ENCODE results near the gene ZMYND19.
"Not testable (repeated sequence)": the region's sequence is repeated elsewhere in the genome, so short reads cannot be mapped to it uniquely, and the experiment has no call there.

Gene ZMYND19

DNA sequence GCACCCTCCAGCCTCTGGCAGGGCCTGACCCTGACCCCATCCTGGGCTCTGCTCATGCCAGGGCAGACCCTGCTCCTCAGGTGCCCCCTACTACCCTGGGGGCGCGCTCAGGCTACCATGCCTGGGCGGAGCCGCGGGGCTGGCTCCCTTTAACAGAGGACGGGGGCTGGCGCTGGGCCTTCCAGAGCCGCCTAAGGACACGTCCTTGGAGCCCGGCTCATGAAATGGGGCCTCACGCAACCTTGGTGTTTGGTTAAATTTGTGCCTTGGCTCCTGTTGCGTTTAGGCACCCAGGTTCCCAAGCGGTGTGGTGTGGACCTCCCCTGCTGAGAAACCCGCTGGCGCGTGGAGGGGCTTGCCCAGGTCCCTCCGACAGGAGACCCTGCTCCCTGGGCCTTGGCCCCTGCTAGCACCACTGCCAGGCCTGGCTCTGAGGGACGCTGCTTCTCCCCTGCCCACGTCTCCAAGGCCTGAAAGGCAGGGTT is 25.1 kb upstream of the ZMYND19 start:
- DNase-seq (ENCODE audit: low read depth, low spot score): no peak
- H3K27ac ChIP-seq: peak overlapping the region; percentile 99

DNA sequence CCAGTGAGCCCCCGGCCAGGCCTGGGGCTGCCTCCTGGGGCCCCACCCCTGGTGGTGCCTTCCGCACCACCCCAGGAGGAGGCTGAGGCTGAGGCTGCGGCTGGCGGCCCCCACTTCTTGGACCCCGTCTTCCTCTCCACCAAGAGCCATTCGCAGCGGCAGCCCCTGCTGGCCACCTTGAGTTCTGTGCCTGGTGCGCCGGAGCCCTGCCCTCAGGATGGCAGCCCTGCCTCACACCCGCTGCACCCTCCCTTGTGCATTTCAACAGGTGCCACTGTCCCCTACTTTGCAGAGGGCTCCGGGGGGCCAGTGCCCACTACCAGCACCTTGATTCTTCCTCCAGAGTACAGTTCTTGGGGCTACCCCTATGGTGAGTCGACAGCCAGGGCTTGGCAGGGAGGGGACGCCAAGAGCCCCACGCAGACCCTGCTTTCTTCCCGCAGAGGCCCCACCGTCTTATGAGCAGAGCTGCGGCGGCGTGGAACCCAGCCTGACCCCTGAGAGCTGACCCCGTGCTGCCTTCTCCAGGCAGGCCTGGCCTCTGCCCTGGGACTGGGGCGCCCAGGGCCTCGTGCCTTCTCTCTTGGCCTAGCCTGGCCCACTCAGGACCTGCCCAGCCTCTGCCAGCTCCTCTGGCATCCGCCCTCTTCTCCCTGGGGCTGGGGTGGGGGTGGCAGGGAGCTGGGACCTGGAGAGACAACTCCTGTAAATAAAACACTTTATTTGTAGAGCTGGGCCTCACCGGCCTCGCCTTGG is 24.5 kb upstream of the ZMYND19 start:
- DNase-seq (ENCODE audit: low read depth, low spot score): no peak
- H3K27ac ChIP-seq: peak overlapping the region; percentile 99

DNA sequence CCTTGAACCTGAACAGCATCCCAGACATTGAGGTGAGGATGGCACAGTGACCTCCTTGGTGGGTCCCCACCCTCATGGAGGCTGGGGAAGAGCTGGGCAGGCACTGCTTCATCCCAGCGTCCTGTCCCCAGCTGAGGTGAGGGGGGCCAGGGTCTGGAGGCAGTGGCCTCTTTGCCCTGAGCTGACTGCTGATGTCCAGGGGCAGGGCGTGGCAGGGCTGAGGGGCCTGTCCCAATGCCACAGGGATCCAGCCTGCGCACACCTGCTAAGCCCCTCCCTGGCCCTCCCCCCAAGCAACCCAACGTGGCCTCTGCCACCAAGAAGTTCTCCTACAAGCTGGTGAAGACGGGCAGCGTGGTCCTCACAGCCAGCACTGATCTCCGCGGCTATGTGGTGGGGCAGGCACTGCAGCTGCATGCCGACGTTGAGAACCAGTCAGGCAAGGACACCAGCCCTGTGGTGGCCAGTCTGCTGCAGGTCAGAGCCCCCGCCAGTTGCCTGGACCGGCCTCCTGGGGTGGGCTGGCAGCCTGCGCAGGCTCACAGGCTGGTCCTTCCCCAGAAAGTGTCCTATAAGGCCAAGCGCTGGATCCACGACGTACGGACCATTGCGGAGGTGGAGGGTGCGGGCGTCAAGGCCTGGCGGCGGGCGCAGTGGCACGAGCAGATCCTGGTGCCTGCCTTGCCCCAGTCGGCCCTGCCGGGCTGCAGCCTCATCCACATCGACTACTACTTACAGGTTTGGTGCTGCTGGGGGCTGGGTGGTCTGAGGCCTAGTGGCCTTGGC is 23.6 kb upstream of the ZMYND19 start:
- no peak for DNase-seq (ENCODE audit: low read depth, low spot score)
- peak overlapping the region; percentile 99 for H3K27ac ChIP-seq

DNA sequence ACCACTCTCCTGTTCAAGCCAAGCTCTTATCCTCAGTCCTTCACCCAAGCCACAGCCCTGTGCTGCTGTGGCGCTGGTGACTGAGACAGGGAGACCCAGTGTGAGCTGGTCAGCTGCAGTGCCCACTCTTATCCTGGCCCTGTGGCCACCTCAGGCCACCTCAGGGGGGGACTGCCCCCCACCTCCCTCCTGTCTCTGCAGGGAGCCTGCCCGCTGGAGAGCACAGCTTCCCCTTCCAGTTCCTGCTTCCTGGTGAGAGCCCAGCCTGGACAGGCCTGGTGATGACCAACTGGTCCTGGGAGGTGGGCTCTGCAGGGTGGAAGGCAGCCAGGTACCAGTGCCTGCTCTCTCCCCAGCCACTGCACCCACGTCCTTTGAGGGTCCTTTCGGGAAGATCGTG is 22.9 kb upstream of the ZMYND19 start:
- H3K27ac ChIP-seq: peak overlapping the region; percentile 99
- DNase-seq (ENCODE audit: low read depth, low spot score): no peak

DNA sequence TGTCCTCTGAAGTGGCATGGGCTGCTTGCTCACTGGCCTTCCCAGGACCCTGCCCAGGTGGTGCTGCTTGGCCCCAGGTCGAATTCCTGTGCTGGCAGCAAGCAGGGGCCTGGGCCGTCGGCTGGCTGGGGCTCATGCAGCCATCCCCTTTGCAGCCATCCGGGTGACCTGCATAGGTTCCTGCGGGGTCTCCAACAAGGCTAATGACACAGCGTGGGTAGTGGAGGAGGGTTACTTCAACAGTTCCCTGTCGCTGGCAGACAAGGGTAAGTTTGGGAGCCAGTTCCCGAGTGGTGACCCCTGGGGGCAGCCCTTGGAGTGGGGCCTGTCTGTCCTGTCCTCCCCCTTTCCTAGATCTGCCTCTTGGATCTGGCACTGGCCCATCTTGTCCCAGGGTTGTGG is 22.4 kb upstream of the ZMYND19 start:
- no peak for DNase-seq (ENCODE audit: low read depth, low spot score)
- H3K27ac ChIP-seq: peak overlapping the region; percentile 99

DNA sequence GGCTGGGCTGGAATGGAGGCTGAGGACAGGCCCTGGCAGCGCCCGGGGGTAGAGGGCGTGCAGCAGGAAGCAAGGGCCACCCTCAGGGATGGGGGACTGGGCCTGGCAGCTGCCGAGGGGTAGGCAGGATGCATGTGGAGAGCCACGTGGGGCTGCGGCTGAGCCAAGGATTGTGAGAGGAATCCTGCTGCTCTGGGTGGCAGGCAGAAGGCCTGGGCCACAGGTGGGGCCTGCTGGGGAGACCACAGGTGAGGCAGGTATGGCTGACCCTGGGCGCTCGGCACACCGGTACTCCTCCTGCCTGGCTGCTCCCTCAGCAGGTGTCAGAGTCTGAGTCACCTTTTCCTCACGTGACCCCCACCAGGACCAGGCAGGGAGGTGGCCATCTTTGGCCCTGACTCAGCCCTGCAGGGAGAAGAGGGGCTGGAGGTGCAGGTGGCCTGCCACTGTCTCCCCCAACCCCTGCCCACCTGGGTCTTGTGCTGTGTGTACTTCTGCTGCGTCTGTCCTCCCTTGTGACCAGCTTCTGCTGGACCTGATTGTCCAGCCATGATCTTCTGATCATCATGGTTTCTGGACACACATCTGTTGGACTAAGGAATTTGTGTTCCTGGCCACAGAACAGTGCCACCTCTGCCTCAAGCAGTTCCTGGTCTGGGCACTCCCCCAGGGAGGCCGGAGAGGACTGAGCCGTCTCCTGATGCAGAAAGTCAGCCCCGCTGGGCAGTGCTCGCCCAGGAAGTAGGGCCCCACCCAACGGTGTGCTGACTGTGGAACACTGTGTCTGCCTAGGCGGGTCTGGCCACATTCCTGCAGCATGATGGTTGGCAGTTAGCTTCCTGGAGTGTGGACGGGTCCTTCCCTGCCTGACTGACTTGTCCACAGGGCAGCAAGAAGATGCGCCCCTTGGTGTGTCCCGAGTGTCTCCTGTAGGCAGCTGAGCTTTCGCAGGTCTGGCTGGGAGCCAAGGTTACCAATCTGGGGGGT is 21.6 kb upstream of the ZMYND19 start:
- H3K27ac ChIP-seq: peak overlapping the region; percentile 99
- peak; percentile 96 for DNase-seq (ENCODE audit: low read depth, low spot score)

DNA sequence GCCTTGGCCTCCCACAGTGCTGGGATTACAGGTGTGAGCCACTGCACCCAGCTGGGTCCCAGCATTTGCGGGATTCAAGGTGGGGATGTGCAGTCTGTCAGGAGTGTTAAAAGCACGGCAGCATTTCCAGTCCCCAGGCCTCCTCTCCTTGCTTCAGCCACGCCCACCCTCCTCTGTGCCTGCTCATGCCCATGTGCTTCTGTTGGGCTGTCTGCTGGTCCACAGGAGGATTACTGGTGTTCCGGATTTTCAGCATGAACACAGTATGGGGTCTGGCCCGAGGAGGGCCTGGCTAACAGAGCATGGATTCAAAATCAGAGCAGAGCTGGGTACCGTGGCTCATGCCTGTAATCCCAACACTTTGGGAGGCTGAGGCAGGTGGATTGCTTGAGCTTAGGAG is 20.6 kb upstream of the ZMYND19 start:
- H3K27ac ChIP-seq: peak overlapping the region; percentile 99
- no peak for DNase-seq (ENCODE audit: low read depth, low spot score)

DNA sequence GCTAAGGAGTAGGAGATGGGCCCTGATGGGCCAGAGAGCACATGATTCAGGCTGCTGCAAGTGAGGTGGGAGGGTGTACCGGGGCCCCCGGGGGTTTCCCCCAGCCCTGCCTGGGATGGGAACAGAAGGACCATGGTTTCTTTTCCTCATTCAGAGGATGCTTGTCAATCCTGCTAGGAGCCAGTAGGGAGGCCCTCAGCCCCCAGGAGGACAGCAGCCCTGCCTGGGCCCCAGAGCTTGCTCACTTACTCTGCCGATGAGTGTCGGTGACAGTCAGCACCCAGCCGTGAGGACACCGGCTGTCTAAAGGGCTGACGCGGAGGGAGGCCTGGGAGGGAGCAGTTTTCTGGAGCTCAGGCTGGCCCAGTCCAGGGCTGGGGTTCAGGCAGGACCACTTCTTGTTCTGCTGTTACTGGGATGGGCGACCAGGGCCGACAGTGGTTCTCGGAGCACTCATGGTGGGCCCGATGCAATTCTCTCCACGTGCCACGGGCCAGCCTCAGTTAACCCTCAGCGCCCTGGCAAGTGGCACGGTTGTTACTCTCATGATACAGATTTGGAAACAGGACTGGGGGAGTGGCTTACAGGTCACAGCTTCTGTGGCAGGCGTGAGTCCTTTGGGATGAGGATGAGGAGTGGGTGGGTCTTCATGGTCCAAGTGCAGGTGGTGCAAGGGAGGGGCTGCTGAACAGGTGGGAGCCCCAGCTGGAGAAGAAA is 17.0 kb upstream of the ZMYND19 start:
- no peak for DNase-seq (ENCODE audit: low read depth, low spot score)
- peak overlapping the region; percentile 88 for H3K27ac ChIP-seq

DNA sequence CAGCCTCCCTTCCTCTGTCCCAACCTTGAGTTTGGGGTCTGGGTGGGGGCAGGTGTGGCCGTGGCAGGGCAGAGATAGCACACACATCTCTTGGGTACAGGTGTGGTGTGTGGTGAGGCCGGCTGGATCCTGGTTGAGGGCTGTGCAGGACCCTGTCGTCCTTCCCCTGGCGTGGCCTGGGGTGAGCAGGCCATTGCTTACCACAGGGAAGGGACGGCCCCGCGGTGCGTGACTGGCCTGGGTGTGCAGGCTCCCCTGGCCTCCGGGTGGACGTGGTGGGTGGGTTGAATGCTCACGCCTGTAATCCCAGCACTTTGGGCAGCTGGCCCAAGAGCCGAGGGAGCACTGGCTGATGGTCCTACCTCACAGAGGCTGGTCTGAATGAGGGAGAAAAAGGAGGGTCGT is 16.4 kb upstream of the ZMYND19 start:
- DNase-seq (ENCODE audit: low read depth, low spot score): no peak
- peak overlapping the region; percentile 88 for H3K27ac ChIP-seq

DNA sequence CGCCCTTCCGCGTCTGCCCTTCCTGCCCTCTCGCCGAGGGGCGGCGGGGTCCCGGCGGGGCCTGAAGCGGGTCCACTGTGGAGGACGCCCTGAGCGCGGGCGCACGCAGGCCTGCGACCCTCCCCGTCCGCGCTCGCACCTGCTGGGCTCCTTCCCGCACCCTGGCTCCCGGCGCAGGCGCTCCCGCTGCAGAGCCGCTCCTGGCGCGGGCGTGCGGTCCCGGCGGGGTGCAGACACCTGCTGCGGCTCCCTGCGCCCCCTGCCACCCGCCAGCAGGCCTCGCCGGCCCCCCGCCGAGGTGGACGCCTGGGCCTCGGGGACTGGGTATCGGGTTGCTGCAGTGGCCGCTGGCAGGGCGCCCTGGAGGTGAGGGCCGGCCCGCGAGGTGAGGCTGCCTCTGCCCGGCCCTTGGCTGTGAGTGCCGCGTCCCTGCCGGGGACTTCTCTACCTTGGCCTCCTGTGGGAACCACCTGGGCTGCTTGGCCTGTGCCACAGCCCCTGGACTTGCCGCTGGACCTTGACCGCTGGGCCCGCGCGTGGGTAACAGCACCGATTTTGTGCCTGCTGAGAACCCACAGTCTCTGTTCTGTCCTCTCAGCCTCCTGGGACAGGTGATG is 15.8 kb upstream of the ZMYND19 start:
- no peak for DNase-seq (ENCODE audit: low read depth, low spot score)
- H3K27ac ChIP-seq: peak overlapping the region; percentile 88

DNA sequence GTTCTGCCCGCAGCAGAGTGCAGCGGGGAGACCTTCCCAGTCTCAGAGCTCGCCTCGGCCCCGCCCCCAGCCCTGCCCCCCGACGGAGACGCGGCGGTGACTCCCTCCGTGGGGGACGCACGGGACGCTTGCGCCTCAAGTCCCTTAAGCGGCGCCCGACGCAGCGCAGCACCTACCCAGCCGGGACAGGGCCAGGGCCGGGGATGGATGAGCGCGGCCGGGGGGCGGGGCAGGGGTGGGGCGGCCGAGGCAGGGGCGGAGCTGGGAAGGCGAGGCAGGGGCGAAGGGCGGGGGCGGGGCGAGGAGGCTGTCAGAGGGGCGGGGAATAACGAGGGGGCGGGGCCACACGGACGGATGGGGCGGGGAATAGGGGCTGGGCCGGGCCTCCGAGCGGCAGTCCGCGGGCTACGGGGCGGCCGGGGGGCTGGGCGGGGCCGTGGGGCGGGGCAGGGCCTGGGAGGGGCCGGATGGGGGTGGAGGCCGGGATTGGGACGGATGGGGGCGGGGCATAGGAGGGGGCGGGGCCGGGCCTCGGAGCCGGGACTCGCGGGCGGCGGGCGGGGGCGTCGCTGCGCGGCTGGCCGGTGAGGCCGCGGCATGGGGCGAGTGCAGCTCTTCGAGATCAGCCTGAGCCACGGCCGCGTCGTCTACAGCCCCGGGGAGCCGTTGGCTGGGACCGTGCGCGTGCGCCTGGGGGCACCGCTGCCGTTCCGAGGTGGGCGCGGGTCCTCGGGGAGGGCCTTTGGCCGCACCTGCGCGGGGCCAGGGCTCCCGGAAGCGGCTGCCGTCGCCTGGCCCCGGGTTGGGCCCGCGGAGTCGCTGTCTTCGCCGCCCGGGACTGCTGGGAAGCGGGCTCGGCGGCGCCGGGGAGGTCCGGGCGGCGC is 15.1 kb upstream of the ZMYND19 start, which contains the start of gene ARRDC1:
Gene ARRDC1, plus strand, starts transcription at position 566 of the 884 bp plus-strand sequence. Its CDS starts 32 bp downstream, at position 598.
- peak; percentile 18 for DNase-seq (ENCODE audit: low read depth, low spot score)
- peak within 1 kb of the TSS; percentile 88 for H3K27ac ChIP-seq

DNA sequence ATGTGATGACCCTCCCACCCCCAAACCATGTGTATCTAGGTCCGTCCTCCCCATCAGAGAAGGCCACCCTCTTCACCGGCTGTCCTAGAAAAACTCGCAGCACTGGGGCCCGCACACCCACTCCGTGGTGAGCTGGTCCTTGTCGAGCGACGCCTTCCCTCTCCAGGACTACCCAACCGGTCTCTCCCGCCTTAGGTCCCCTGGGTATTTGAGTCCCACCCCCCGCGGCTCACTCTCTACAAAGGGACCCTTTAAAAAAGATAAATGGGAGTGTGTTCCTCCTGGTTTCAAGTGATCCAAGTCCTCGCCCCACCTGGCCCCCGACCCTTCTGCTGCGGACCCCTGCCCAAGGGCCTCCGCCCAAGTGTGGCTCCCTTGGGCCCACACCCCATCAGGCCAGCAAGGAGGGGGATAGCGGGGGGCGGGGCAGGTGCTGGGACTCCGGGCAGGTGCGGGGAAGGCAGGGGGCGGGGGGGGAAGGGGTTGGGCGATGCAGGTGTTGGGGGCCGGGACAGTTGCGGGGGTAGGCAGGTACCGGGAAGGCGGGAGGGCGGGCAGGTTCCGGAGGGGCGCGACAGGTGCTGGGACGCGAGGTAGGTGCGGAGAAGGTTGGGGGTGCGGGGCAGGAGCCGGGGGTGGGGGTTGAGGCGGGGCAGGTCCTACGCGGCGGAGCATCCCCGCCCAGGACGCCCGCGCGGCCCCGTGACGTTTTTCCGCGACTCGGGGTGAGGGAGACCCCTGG is 14.2 kb upstream of the ZMYND19 start:
- no peak for DNase-seq (ENCODE audit: low read depth, low spot score)

DNA sequence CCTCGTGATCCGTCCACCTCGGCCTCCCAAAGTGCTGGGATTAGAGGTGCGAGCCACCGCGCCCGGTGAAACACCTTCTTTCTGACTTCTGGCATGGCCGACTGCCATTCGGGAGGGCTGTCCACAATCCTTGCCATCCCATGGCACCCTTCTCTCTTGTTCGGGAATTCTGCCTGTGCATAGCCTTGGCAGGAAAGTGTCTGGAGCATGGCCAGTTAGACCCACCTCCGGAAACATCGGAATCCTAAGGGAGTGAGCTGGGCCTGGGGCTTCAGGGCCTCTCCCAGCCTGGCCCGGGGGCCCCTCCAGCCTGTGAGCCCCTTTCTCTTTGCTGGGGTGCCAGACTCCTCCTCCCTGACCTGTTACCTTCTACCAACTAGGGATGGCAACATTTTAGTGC is 13.6 kb upstream of the ZMYND19 start:
- DNase-seq (ENCODE audit: low read depth, low spot score): no peak
- no peak overlapping the region for H3K27ac ChIP-seq

More for the DNA sequence above, 14.2 kb upstream of the ZMYND19 start:
- no peak overlapping the region for H3K27ac ChIP-seq

DNA sequence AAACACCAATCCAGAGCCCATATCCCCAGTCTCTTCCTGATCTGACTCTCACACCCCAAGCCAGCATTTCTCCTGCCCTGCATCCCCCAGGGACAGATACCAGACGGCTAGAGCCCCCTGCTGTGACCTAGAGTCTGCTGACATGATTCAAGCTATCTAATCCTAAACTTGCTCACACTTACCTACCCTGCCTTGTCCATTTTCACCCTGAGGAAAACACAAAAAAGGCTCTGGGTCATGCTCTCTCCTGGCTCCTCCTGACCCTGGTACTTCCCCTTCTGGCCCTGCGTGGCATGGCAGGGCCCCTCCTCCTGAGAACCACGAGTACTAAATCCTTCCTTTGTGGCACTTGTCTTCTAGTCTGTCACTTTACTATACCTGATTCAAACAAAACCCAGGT is 12.3 kb upstream of the ZMYND19 start:
- no peak for DNase-seq (ENCODE audit: low read depth, low spot score)
- H3K27ac ChIP-seq: no peak overlapping the region

DNA sequence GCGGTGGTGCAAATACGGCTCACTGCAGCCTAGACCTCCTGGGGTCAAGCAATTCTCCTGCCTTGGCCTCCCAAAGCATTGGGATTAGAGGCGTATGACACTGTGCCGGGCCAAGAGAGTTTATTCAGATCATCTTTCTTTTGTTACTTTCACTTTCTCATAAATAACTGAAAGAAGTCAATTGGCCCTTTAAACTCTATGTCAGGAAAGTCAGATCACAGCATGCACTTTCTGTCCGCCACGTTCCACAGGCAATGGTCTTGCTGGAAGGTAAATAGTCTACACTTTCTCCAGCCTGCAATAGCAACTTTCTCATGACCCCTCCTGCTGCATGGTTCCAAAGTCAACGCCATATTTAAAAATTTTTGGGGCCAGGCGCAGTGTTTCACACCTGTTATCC is 8.6 kb upstream of the ZMYND19 start:
- H3K27ac ChIP-seq: no peak overlapping the region
- no peak for DNase-seq (ENCODE audit: low read depth, low spot score)

DNA sequence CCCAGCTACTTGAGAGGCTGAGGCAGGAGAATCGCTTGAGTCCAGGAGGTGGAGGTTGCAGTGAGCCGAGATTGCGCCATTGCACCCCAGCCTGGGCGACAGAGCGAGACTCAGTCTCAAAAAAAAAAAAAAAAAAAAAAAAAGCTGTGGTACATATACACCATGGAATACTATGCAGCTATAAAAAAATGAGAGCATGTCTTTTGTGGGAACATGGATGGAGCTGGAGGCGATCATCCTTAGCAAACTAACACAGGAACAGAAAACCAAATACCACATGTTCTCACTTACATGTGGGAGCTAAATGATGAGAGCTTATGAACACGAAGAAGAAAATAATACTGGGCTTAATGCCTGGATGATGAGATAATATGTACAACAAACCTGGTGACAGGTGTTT is 6.3 kb upstream of the ZMYND19 start:
- not testable (repeated sequence) for H3K27ac ChIP-seq; DNase-seq (ENCODE audit: low read depth, low spot score)

DNA sequence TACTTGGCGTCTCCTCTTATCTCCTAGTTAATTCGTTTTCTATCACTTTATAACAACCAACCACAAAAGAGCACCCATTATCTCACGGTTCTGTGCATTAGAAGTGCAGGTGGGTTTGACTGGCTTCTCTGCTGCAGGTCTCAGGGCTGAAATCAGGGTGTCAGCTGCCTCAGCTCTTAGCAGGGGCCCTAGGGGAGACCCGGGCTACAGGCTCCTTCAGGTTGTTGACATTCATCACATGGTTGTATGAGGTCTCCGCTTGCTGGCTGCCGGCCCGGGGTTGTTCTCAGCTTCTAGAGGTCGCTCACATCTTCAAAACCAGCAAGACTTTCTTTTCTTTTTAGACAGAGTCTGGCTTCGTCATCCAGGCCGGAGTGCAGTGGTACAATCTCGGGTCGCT is 2.9 kb upstream of the ZMYND19 start:
- H3K27ac ChIP-seq: no peak overlapping the region
- no peak for DNase-seq (ENCODE audit: low read depth, low spot score)

Measured in epithelial cell of prostate (primary cell).